AG04449 (cell line): ENCODE results near the gene DHX35.

ENCODE experiments used
- CTCF ChIA-PET: fragments of 350-600 bp; formaldehyde crosslinking; extraction: SDS; loops from one replicate; lab custom pipeline; 2021; ENCODE audit warnings: antibody characterized with exemption; lab: Yijun Ruan, JAX
- POLR2A ChIA-PET: fragments of 400-600, 350-600 bp; formaldehyde crosslinking; extraction: SDS; loops from one replicate; lab custom pipeline; 2020; ENCODE audit warnings: antibody characterized with exemption, inconsistent platforms; lab: Yijun Ruan, JAX
- DNase-seq: peaks from one replicate; pipeline ENCODE4 v3.0.0-alpha.2; 2010; ENCODE audit warnings: low read depth, low spot score
- H3K4me3 ChIP-seq: 2 replicates; pipeline ENCODE4 v1.5.1; 2011; ENCODE audit warnings: low read depth, mild to moderate bottlenecking, control low read depth, low read length
- CTCF ChIP-seq: IDR thresholded peaks from one replicate; pipeline ENCODE4 v1.5.1; 2011; ENCODE audit warnings: mild to moderate bottlenecking, moderate library complexity, low read length, control low read depth, inconsistent platforms; ENCODE audit not compliant: insufficient read depth; ENCODE audit errors: missing control alignments

The DHX35 gene

GRCh38 chr20:39076958-39077357 lies 114.8 kb downstream of the DHX35 start:
- CTCF ChIA-PET = interaction anchor here (1.0 to 29.8 kb wide), 3 partner anchors 9 to 151 kb away, joined by 3 to 683 read pairs (median 3); partner anchors contain the start of gene FAM83D
- TF ChIP-seq CTCF = no peak
- POLR2A ChIA-PET = no interaction called here
- no peak overlapping the region for H3K4me3 ChIP-seq
- DNase-seq = no peak

DNA sequence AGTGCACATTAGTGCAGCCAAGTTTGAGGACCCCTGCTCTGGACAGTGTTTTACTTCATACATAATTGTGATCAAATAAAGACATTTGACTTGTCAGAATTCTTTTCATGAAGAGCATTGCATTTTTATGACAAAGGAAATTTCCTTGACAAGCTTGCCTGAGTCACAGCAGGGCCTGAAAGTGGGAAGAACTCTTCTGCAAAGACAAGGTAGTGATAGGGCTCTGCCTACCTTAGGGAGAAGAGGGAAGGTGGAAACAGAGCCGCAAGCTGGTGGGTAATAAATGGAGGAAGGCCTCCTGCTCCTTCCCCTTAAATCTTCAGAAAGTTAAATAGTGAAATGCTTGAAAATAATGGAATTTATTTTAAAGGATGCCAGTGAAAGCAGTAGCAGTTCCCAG lies 118.2 kb downstream of the DHX35 start:
- POLR2A ChIA-PET = no interaction called here
- no peak overlapping the region for H3K4me3 ChIP-seq
- CTCF ChIA-PET = interaction anchor here (0.6 to 29.8 kb wide), 18 partner anchors 11 to 824 kb away, joined by 3 to 683 read pairs (median 4); no protein-coding TSS in a partner anchor
- no peak for TF ChIP-seq CTCF
- no peak for DNase-seq

DNA sequence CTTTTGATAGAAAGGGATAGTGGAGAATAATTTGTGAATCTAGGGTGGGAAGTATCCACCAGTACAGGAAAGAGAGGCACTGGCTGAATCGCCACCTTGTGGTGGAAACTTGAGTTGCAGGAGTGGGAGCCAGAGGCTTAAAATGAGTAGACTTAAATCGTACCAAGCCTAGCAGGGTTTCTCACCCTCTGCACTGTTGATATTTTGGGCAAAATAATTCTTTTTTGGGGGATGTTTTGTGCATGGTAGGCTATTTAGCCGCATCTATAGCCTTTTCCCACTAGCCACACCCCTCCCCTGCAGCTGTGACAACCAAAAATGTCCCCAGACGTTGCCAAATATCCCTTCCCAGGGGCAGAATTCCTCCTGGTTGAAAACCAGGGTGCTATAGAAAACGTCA lies 119.1 kb downstream of the DHX35 start:
- H3K4me3 ChIP-seq = no peak overlapping the region
- POLR2A ChIA-PET = no interaction called here
- CTCF ChIA-PET = interaction anchor here (0.7 to 29.8 kb wide), 19 partner anchors 10 to 1371 kb away, joined by 3 to 683 read pairs (median 4); no protein-coding TSS in a partner anchor
- TF ChIP-seq CTCF = peak; percentile 86
- DNase-seq = peak; percentile 28

- no peak for DNase-seq
- ChIA-PET CTCF (interaction anchor here (1.1 to 29.8 kb wide), 6 partner anchors 9 to 88 kb away, joined by 3 to 683 read pairs (median 8); no protein-coding TSS in a partner anchor), POLR2A (no interaction called here)
- no peak for TF ChIP-seq CTCF
- H3K4me3 ChIP-seq = no peak overlapping the region
These were observed 120.7 kb downstream of the DHX35 start for GRCh38 chr20:39082622-39083398.

DNA sequence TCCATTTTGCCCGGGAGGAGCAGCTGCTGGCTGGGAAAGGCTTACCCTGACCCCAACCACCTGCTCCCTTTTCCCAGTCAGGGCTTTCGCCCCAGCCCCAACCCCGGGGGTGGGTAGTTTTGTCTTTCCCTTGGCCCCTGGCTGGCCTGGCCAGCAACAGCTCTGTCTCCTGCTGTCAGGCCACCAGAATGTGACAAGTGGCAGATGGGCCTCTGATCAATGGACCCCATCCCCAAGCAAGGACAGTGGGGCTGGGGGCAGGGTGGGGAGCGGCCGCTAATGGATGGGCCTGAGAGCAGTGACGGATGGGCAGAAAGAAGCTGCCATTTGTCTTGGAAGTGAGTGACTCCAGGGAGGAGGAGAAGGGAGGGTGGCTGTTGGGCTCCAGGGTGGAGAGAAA lies 121.6 kb downstream of the DHX35 start:
- TF ChIP-seq CTCF = no peak
- CTCF ChIA-PET = interaction anchor here (4.2 to 29.8 kb wide), 2 partner anchors 16 to 32 kb away, joined by 97 to 683 read pairs; no protein-coding TSS in a partner anchor
- POLR2A ChIA-PET = no interaction called here
- DNase-seq = no peak
- no peak overlapping the region for H3K4me3 ChIP-seq

GRCh38 chr20:39089029-39089428 lies 126.9 kb downstream of the DHX35 start:
- no peak for DNase-seq

More at GRCh38 chr20:39089029-39089428, 126.9 kb downstream of the DHX35 start:
- no peak for TF ChIP-seq CTCF
- H3K4me3 ChIP-seq = no peak overlapping the region
- ChIA-PET CTCF (interaction anchor here (29.8 kb wide), 1 partner anchor 37 kb away, joined by 683 read pairs; no protein-coding TSS in a partner anchor), POLR2A (no interaction called here)
